Bronchial epithelial cell (primary cell): ENCODE results near the gene NDUFA8. TPM values are rescaled to one million over a fixed set of nuclear protein-coding genes. Genes with fewer than 3 reads are reported as not detected.
A peak's percentile ranks its signal among the peaks of the same experiment; 100 is the strongest.

Experiments used
- DNase-seq: peaks from one replicate; pipeline ENCODE4 v3.0.0-alpha.2; 2010; ENCODE audit warnings: low read depth
- FAIRE-seq: peaks from 2 replicates; lab custom pipeline; 2011; peaks lifted over from hg19 to GRCh38; lab: Jason Lieb, UNC
- H3K27me3 ChIP-seq: 2 replicates; pipeline ENCODE4 v1.5.1; 2011; ENCODE audit warnings: low read length; ENCODE audit not compliant: control insufficient read depth, insufficient read depth
- H3K36me3 ChIP-seq: 2 replicates; pipeline ENCODE4 v1.5.1; 2011; ENCODE audit warnings: low read length; ENCODE audit not compliant: control insufficient read depth, insufficient read depth
- H3K4me3 ChIP-seq: 2 replicates; pipeline ENCODE4 v1.5.1; 2011; ENCODE audit warnings: mild to moderate bottlenecking, low read depth, low read length, control low read depth
- CTCF ChIP-seq: IDR thresholded peaks from 2 replicates; pipeline ENCODE4 v1.5.1; 2011; ENCODE audit warnings: mild to moderate bottlenecking, moderate library complexity, low read length, control low read depth, inconsistent platforms; ENCODE audit not compliant: insufficient read depth, severe bottlenecking
- total RNA-seq: library from RNA; depleted of rRNA; stranded (reverse); fragments of >200 nt; gene quantifications from 2 replicates; pipeline ENCODE4 v1.2.1, GENCODE V29; 2014

NDUFA8 gene
- total RNA-seq, 1 donor from 2014 or later = 34.2 TPM

GRCh38 chr9:122106576-122106975, 53.0 kb downstream of the NDUFA8 start:
- FAIRE-seq = no peak
- Histone ChIP-seq H3K27me3 (no peaks in the 10 kb centered on the region), H3K36me3 (no peaks in the 10 kb centered on the region), H3K4me3 (no peak overlapping the region)
- DNase-seq = no peak
- TF ChIP-seq CTCF = no peak

- no peak for FAIRE-seq
Measured at GRCh38 chr9:122103985-122104384, 55.6 kb downstream of the NDUFA8 start.

GRCh38 chr9:122102156-122102555, 57.4 kb downstream of the NDUFA8 start:
- Histone ChIP-seq H3K36me3 (no peaks in the 10 kb centered on the region), H3K27me3 (no peaks in the 10 kb centered on the region), H3K4me3 (no peak overlapping the region)
- DNase-seq (no peak), FAIRE-seq (no peak)
- no peak for TF ChIP-seq CTCF

More at GRCh38 chr9:122103985-122104384, 55.6 kb downstream of the NDUFA8 start:
- TF ChIP-seq CTCF = no peak
- DNase-seq = no peak
- H3K36me3 ChIP-seq = no peaks in the 10 kb centered on the region
- no peaks in the 10 kb centered on the region for H3K27me3 ChIP-seq
- H3K4me3 ChIP-seq = no peak overlapping the region

GRCh38 chr9:122100756-122101155, 58.8 kb downstream of the NDUFA8 start:
- no peaks in the 10 kb centered on the region for H3K27me3 ChIP-seq
- no peak overlapping the region for H3K4me3 ChIP-seq
- DNase-seq = no peak
- FAIRE-seq = no peak
- no peaks in the 10 kb centered on the region for H3K36me3 ChIP-seq
- no peak for TF ChIP-seq CTCF

GRCh38 chr9:122099271-122099869, 60.2 kb downstream of the NDUFA8 start:
- FAIRE-seq = no peak
- Histone ChIP-seq H3K36me3 (no peaks in the 10 kb centered on the region), H3K4me3 (no peak overlapping the region), H3K27me3 (no peaks in the 10 kb centered on the region)
- peak; percentile 91 for TF ChIP-seq CTCF
- DNase-seq = peak; percentile 53
